Large intestine (tissue), 12 donors: ENCODE results near the gene ABHD14A. TPM values are rescaled to one million over a fixed set of nuclear protein-coding genes. Genes with fewer than 3 reads are reported as not detected.
"Not testable (repeated sequence)": the region's sequence is repeated elsewhere in the genome, so short reads cannot be mapped to it uniquely, and the experiment has no call there.

Experiments used
- DNase-seq, 2 donors: peaks; one replicate each; pipeline versions ENCODE4 v3.0.0 to v3.0.0-alpha.2; 2013
- H3K27ac ChIP-seq: one replicate; pipeline ENCODE4 v1.5.1; 2013; ENCODE audit warnings: low read length
- H3K27me3 ChIP-seq: 2 replicates; pipeline ENCODE4 v1.6.1; 2013; ENCODE audit warnings: low read length; ENCODE audit not compliant: control insufficient read depth, insufficient read depth
- H3K36me3 ChIP-seq: 2 replicates; pipeline ENCODE4 v1.6.1; 2013; ENCODE audit warnings: low read length; ENCODE audit not compliant: control insufficient read depth, insufficient read depth
- H3K4me1 ChIP-seq: one replicate; pipeline ENCODE4 v1.6.1; 2013; ENCODE audit warnings: low read length; ENCODE audit not compliant: control insufficient read depth, insufficient read depth
- H3K4me3 ChIP-seq: one replicate; pipeline ENCODE4 v1.5.1; 2013; ENCODE audit warnings: low read length
- H3K9me3 ChIP-seq: one replicate; pipeline ENCODE4 v1.6.1; 2013; ENCODE audit warnings: mild to moderate bottlenecking, low read depth, low read length, moderate library complexity; ENCODE audit not compliant: control insufficient read depth
- WGBS: methylation state at CpG from one replicate; pipeline ENCODE4 v1.1.5; 2013; ENCODE audit warnings: low lambda C conversion rate; ENCODE audit not compliant: insufficient coverage; 5-methylcytosine and 5-hydroxymethylcytosine counted together
- long read RNA-seq, 11 donors: transcript quantifications; one replicate each; lab custom pipeline, GENCODE V29; 2026
- polyA plus RNA-seq: library from polyadenylated mRNA; unstranded; fragments of 120-200 nt; gene quantifications from one replicate; pipeline ENCODE4 v1.2.1, GENCODE V29; 2013

Gene ABHD14A
- 14.1 TPM for polyA plus RNA-seq
- long read RNA-seq, donor 1, transcript ABHD14A-201 (5 exons, 1,062 nt): major isoform, 5 of 5 reads
- long read RNA-seq, donor 1, partial matches to known transcripts: 0 of 5 reads
- long read RNA-seq, donor 1, other reads (novel, unspliced or antisense): 0 of 5 reads
- long read RNA-seq, donor 2, transcript ABHD14A-201 (5 exons, 1,062 nt): major isoform, 11 of 12 reads
- long read RNA-seq, donor 2, partial matches to known transcripts: 0 of 12 reads
- long read RNA-seq, donor 2, other reads (novel, unspliced or antisense): 0 of 12 reads
- long read RNA-seq, donor 3: 0 reads
- long read RNA-seq, donor 4, partial matches to known transcripts: 0 of 2 reads
- long read RNA-seq, donor 4, other reads (novel, unspliced or antisense): 0 of 2 reads
- long read RNA-seq, donor 5, transcript ABHD14A-201 (5 exons, 1,062 nt): major isoform, 7 of 9 reads
- long read RNA-seq, donor 5, partial matches to known transcripts: 0 of 9 reads
- long read RNA-seq, donor 5, other reads (novel, unspliced or antisense): 0 of 9 reads
- long read RNA-seq, donor 6, transcript ABHD14A-201 (5 exons, 1,062 nt): major isoform, 8 of 8 reads
- long read RNA-seq, donor 6, partial matches to known transcripts: 0 of 8 reads
- long read RNA-seq, donor 6, other reads (novel, unspliced or antisense): 0 of 8 reads
- long read RNA-seq, donor 7, transcript ABHD14A-201 (5 exons, 1,062 nt): major isoform, 9 of 9 reads
- long read RNA-seq, donor 7, partial matches to known transcripts: 0 of 9 reads
- long read RNA-seq, donor 7, other reads (novel, unspliced or antisense): 0 of 9 reads
- long read RNA-seq, donor 8, transcript ABHD14A-201 (5 exons, 1,062 nt): major isoform, 13 of 13 reads
- long read RNA-seq, donor 8, partial matches to known transcripts: 0 of 13 reads
- long read RNA-seq, donor 8, other reads (novel, unspliced or antisense): 0 of 13 reads
- long read RNA-seq, donor 9, transcript ABHD14A-201 (5 exons, 1,062 nt): major isoform, 5 of 11 reads
- long read RNA-seq, donor 9, partial matches to known transcripts: 6 of 11 reads
- long read RNA-seq, donor 9, other reads (novel, unspliced or antisense): 0 of 11 reads
- long read RNA-seq, donor 10, transcript ABHD14A-201 (5 exons, 1,062 nt): major isoform, 5 of 6 reads
- long read RNA-seq, donor 10, partial matches to known transcripts: 0 of 6 reads
- long read RNA-seq, donor 10, other reads (novel, unspliced or antisense): 0 of 6 reads
- long read RNA-seq, donor 11, transcript ABHD14A-201 (5 exons, 1,062 nt): major isoform, 9 of 10 reads
- long read RNA-seq, donor 11, partial matches to known transcripts: 0 of 10 reads
- long read RNA-seq, donor 11, other reads (novel, unspliced or antisense): 0 of 10 reads

DNA sequence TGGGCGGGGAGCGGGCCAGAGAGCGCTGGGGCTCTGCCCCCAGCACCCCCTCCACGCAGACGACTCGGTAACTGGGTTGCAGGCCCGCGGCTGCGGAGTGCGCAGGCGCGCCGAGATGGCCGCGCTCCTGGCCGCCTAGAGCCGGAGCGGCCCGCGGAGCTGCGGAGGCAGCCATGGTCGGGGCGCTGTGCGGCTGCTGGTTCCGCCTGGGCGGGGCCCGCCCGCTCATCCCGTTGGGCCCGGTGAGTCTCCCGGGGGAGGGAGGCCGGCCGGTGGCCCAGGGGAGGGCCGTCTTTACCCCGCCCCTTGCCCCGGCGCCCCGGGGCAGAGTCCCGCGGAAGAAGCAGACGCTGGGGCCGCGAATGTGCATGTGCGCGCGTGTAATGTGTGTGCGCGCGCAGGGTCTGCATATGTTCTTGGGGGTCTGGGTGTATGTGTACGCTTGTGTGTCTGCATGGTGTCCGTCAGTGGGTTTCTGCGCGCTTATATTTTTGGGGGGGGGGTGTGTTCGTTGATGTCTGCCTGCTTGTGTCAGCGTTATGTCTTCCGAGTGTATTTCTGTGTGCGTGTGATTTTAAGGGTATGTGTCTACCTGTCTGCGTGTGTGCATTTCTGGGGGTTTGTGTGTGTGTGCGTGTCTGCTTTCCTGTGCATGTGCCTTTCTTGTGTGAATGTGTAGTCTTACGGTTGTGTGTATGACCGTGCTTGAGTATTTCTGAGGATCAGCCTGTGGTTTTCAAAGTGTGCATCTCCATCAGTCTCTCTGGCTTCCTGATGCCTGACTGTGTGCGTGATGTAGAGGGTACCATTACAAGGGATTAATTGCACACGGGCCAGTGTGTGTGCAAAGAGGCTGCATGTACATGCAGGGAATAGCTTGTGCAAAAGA, at the start of gene ABHD14A:
Gene ABHD14A (plus strand): TSS at position 102 of the 889 bp plus-strand sequence. CDS start 72 bp downstream, at position 174.
- peak; percentile 89 to 94 for DNase-seq
- H3K27me3 ChIP-seq: no peaks in the 10 kb centered on the region
- H3K27ac ChIP-seq: peak within 1 kb of the TSS; percentile 96
- peaks cover 14% of the 10 kb centered on the region for H3K4me1 ChIP-seq
- H3K9me3 ChIP-seq: no peaks in the 10 kb centered on the region
- peak within 1 kb of the TSS; percentile 93 for H3K4me3 ChIP-seq
- no CpG with 5 or more reads among the region's 63 CpGs for WGBS
- H3K36me3 ChIP-seq: peaks cover 4% of the 10 kb centered on the region

DNA sequence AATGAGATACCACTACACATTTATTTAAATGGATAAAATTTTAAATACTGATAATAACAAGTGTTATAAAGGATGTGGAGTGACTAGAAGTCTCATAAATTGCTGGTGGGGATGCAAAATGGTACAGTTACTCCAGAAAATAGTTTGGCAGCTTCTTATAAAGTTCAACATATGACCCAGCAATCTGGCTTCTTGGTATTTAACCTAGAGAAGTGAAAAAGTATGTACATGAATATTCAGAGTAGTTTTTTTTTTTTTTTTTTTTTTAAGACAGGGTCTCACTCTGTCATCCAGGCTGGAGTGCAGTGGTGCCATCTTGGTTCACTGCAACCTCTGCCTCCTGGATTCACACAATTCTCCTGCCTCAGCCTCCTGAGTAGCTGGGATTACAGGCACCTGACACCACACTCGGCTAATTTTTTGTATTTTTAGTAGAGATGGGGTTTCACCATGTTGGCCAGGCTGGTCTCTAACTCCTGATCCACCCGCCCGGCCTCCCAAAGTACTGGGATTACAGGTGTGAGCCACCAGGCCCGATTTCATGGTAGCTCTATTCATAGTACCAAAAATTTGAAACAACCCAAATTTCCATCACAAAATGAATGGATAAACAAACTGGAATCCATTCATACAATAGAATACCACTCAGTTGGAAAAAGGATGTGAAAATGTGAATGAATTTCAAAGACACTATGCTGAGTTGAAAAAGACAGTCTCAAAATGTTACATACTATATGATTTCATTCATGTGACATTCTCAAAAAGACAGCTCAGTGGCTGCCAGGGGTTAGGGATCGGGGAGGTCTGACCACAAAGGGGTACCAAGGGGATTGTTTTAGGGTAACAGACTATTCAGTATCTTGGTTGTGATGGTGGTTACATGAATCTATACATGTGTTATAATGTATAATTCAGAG, 47.5 kb upstream of the ABHD14A start:
- no peak overlapping the region for H3K27ac ChIP-seq

DNA sequence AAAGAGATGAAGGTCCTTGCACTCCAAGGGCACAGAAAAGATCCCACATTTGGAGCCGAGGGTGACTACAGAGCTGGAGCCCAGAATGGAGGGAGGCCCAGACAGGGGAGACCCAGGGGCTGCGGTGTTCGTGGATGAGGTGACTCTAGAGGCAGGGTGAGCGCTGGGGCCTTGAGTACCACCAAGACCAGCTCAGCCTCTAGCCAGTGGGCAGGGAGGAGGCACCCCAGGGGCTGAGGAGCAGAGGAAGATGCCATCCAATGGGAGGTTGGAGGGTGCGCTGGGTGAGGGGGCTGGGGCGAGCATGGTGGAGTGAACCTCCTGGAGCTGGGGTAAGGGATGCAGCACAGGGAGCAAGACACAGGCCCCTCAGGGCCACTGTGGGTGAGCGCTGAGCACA, 46.4 kb upstream of the ABHD14A start:
- H3K27ac ChIP-seq: no peak overlapping the region
- H3K9me3 ChIP-seq: no peaks in the 10 kb centered on the region
- peaks cover 7% of the 10 kb centered on the region for H3K36me3 ChIP-seq
- no CpG with 5 or more reads among the region's 7 CpGs for WGBS
- H3K27me3 ChIP-seq: no peaks in the 10 kb centered on the region
- H3K4me3 ChIP-seq: no peak overlapping the region
- H3K4me1 ChIP-seq: no peaks in the 10 kb centered on the region
- DNase-seq: no peak

More for the DNA sequence above, 47.5 kb upstream of the ABHD14A start:
- Histone ChIP-seq H3K4me1 (no peaks in the 10 kb centered on the region), H3K36me3 (no peaks in the 10 kb centered on the region), H3K27me3 (no peaks in the 10 kb centered on the region), H3K4me3 (no peak overlapping the region), H3K9me3 (no peaks in the 10 kb centered on the region)
- WGBS: no CpG with 5 or more reads among the region's 5 CpGs
- no peak for DNase-seq

DNA sequence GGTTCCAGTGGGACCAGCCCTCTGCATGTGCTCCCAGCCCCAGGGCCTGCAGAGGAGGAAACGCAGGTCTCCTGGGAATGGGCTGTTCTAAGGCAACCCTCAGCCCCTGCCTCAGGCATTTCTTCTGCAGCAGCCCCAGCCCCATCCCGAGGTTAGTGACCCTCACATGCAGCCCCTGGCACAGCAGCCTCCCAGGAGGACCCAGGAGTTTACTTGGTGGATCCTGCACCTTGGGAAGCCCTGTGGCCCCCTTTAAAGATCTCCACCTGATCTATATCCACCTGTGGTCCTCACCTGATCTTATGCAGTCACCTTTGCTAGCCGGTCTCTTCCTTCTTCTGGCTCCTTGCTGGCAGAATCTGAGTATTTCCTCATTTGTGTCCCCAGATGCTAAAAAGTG, 45.9 kb upstream of the ABHD14A start:
- not testable (repeated sequence) for H3K4me3 ChIP-seq, H3K27ac ChIP-seq, DNase-seq, H3K4me1 ChIP-seq, H3K9me3 ChIP-seq, H3K27me3 ChIP-seq
- WGBS: no CpG with 5 or more reads among the region's 3 CpGs
- H3K36me3 ChIP-seq: peaks cover 13% of the 10 kb centered on the region

DNA sequence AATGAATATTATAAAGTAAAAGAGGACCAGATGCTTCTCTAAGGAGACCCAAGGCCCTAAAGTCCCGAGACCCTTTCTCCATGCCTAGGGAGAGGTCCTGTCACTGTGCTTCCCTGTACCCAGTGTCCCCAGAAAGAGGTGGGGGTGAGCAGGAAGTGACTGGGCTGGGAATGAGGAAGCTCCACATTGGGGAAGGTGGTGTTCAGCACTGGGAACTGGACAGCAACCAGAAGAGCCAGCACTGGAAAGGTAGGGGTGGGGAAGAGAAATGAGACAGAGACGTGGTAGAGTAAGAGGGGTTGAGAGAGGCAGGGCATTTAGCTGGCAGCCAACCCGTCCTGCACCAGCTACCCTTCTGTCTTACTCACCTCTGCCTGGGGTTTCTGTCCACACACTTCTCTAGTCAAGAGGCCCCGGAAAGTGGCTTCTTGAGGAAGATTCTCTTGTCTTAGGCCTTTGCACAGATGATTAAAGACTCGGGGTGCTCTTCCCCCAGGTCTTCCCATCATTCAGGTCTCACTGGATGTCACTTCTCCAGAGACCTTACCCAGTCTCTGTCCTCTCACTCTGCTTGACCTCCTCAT, 45.4 kb upstream of the ABHD14A start:
- Histone ChIP-seq H3K4me1 (no peaks in the 10 kb centered on the region), H3K9me3 (no peaks in the 10 kb centered on the region), H3K27ac (no peak overlapping the region), H3K4me3 (no peak overlapping the region), H3K27me3 (no peaks in the 10 kb centered on the region), H3K36me3 (peaks cover 18% of the 10 kb centered on the region)
- no CpG with 5 or more reads among the region's 5 CpGs for WGBS
- no peak for DNase-seq

DNA sequence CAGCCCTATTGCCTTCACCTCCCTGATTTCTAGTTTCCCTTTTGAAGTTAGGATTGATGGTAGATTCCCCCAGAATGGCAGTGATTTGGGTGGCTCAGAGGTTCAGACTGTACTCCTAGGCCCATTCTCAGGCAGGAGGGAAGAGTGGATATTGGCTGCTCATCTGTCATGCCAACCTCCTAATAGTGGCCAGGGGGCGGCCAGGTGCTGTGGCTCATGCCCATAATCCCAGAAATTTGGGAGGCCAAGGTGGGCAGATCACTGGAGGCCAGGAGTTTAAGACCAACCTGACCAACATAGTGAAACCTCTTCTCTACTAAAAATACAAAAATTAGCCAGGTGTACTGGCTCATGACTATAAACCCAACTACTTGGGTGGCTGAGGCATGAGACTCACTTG, 44.4 kb upstream of the ABHD14A start:
- no peak for DNase-seq
- Histone ChIP-seq H3K9me3 (no peaks in the 10 kb centered on the region), H3K27ac (no peak overlapping the region), H3K36me3 (peaks cover 27% of the 10 kb centered on the region), H3K4me1 (no peaks in the 10 kb centered on the region), H3K27me3 (no peaks in the 10 kb centered on the region), H3K4me3 (no peak overlapping the region)
- no CpG with 5 or more reads among the region's 1 CpG for WGBS

DNA sequence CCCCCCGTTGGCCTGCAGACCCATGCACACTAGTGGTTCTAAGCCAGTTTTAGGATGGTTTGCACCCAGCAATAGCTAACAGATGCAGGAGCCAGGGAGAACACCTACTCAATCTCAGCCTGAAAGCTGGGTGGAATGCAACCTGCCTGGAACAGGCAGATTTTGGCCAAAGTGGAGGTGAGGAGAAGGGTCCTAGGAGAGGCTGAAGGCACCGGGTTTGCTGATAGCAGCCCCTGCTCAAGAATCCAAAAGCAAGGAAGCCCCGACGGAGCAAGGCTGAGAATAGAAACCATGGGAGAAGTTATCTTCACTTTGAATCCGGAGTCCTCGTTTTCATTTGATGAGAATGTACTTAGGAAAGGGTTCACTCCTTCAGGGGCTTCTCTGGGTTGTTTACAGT, 43.1 kb upstream of the ABHD14A start:
- H3K9me3 ChIP-seq: no peaks in the 10 kb centered on the region
- no CpG with 5 or more reads among the region's 6 CpGs for WGBS
- H3K36me3 ChIP-seq: peaks cover 40% of the 10 kb centered on the region
- H3K4me1 ChIP-seq: no peaks in the 10 kb centered on the region
- DNase-seq: no peak
- H3K27ac ChIP-seq: no peak overlapping the region
- H3K4me3 ChIP-seq: no peak overlapping the region
- no peaks in the 10 kb centered on the region for H3K27me3 ChIP-seq

DNA sequence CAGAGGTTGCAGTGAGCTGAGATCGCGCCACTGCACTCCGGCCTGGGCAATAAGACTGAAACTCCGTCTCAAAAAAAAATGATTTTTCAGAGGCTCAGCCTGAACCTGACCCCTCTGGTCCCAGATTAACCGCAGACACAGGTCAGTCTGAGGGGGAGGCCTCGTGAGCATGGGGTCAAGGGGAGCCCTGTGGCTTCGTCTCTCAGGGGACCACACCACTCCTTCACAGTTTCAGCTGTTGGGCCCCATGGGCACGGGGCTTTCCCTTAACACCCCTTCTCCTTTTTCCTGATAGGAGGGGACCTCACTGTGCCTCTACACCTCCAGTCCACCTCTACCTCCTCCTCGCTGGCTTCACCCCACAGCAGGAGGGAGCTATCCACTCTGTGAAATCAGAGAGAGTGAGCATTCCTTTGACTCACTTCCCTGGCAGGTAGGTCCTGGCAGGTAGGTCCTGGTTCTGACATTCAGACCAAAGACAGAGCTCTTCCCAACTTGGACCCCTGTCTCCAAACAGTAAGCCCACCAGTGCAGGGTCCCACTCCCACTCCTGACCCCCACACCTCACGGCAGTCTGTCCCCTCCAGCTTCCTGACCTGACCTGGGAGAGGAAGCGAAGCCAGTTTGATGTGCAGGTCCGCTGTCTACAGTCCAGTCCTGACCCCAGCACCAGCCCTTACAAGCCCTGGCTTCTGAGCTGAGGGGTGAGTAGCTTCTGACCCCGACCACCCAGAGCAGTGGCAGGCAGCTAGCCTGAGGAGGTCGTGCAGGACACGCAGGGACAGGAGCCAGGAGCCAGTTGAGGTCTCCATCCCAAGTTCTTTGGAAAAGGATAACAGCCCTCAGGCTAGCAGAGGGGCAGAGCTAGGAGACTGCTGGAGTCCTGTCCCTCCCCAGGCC, 42.1 kb upstream of the ABHD14A start:
- no peak for DNase-seq
- WGBS: no CpG with 5 or more reads among the region's 15 CpGs
- H3K4me3 ChIP-seq: no peak overlapping the region
- H3K27ac ChIP-seq: no peak overlapping the region
- H3K9me3 ChIP-seq: no peaks in the 10 kb centered on the region
- no peaks in the 10 kb centered on the region for H3K27me3 ChIP-seq
- H3K36me3 ChIP-seq: peaks cover 49% of the 10 kb centered on the region
- H3K4me1 ChIP-seq: no peaks in the 10 kb centered on the region
